GM12892 (cell line): Measurements from ENCODE around the gene CXCL3.

Source experiments
- DNase-seq: peaks from one replicate; pipeline ENCODE4 v3.0.0; 2011; ENCODE audit not compliant: insufficient read length
- FAIRE-seq: peaks from 2 replicates; lab custom pipeline; 2011; peaks lifted over from hg19 to GRCh38; lab: Jason Lieb, UNC
- POLR2A ChIP-seq: IDR thresholded peaks from 2 replicates; pipeline ENCODE4 v1.6.1; 2011; ENCODE audit warnings: low read depth, low read length, control low read depth
- POLR2AphosphoS5 ChIP-seq: IDR thresholded peaks from 2 replicates; pipeline ENCODE4 v1.6.1; 2011; ENCODE audit warnings: low read depth, low read length, control low read depth
- TAF1 ChIP-seq: IDR thresholded peaks from 2 replicates; pipeline ENCODE4 v1.6.1; 2011; ENCODE audit warnings: low read depth, mild to moderate bottlenecking, control low read depth, low read length, borderline replicate concordance

CXCL3 gene

DNA sequence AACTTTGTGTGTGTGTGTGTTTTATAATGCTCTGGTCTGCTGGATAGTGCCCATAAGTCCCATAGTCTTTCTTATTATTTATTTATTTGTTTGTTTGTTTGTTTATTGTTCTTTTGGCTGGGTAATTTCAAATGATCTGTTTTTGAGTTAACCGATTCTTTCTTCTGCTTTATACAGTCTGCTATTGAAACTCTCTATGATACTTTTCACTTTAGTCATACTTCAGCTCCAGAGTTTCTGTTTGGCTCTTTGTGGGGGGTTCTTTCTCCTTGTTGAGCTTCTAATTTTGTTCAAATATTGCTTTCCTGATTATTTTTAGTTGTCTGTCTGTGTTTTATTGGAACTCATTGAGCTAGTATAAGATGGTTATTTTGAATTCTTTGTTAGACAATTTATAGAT, 10.0 kb downstream of the CXCL3 start:
- DNase-seq (no peak), FAIRE-seq (no peak)
- TF ChIP-seq POLR2AphosphoS5 = no peak
- no peak for TF ChIP-seq TAF1
- TF ChIP-seq POLR2A = no peak

DNA sequence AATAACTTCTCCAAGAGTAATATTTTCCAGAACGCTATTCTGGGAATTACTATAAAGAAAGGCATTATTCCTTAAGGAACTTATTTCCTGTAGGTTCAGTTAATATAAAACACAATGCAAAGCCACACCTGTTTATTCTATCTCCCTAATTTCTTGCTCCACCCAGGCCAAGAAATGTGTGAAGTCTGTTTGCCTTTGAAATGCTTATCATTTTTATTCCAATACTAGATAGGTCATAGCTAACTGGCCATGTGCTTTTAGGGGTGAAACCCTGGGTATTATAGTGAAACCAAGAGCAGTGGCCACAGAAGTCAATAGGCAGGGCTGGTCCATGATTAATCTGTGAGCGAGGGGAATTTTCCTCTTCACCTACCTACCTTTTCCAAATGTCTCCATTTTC, 14.8 kb downstream of the CXCL3 start:
- no peak for FAIRE-seq
- TF ChIP-seq POLR2A = no peak
- TF ChIP-seq POLR2AphosphoS5 = no peak
- TF ChIP-seq TAF1 = no peak
- DNase-seq = no peak

DNA sequence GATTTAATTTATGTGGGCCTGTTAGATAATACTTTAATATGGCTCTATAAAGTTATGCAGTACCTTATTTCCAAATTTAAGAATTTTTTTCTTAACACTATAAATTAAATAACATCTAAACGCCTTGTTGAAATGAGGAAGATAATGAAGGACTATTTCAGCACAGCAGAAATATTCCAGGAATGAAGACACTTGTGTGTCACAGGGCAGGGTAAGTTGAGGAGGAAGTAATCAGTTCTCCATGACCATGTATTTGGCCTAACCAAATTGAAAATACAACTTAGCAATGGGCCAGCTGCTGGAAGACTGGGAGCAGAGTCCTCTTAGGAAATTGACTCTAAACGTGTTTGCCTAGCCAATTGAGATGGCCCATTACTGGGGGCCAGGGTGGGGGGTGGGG, 16.9 kb downstream of the CXCL3 start:
- FAIRE-seq (no peak), DNase-seq (no peak)
- TF ChIP-seq POLR2A (no peak), POLR2AphosphoS5 (no peak)

DNA sequence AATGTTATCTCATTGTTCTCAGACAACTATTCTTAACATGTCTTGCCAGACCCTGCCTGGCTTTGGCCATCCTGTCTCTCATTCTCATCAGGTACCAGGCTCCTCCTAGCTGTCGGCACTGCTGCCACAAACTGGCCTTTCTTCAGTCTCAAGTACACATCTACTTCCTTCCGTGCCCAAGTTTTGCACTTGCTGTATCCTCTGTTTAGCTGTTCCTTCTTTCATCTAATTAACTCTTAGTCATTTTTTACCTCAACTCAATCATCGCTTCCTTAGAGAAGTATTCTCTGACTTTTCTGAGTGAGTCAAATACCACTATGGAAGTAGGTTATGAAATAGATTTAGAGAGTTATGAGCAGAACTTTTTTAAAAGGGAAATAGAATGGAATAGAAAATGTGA, 19.7 kb downstream of the CXCL3 start:
- FAIRE-seq (no peak), DNase-seq (no peak)
- no peak for TF ChIP-seq TAF1
- no peak for TF ChIP-seq POLR2A
- TF ChIP-seq POLR2AphosphoS5 = no peak

DNA sequence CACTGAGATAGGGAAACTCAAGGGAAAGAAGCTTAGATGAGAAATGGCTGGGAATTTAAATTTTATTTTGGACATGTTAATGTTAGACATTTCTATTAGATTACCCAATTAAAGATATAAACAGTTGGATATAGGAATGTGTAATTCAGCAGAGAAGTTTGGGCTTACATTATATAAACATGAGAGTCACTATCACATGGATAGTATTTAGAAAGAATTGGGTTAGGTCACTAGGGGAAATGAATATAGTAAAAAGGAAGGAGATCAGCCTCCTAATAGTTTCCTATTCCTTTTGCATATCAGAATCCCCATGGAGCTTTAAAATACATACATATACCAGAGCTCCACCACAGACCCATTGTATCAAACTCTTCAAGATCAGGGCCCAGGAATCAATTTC, 20.4 kb downstream of the CXCL3 start:
- no peak for DNase-seq
- no peak for FAIRE-seq
- TF ChIP-seq POLR2A (no peak), TAF1 (no peak), POLR2AphosphoS5 (no peak)

DNA sequence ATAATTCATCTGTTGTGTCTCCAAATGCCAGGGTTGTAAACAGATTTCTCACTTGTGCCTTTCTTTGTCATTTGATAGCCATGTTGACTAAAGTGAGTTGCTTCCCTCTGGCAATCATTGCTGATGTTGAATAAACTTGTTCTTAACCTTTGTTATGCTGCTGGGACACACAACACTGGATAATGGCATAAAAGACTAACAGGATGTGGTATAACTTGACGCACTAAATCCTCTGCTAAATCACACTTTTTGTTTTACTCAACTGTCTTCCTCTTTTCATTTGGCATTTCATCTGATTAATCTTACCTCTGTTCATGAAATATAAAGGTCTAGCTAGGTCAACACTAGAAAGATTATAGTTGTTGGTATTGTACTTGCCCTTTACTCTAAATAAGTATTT, 22.4 kb downstream of the CXCL3 start:
- FAIRE-seq = no peak
- TF ChIP-seq POLR2AphosphoS5 (no peak), POLR2A (no peak), TAF1 (no peak)
- DNase-seq = no peak

DNA sequence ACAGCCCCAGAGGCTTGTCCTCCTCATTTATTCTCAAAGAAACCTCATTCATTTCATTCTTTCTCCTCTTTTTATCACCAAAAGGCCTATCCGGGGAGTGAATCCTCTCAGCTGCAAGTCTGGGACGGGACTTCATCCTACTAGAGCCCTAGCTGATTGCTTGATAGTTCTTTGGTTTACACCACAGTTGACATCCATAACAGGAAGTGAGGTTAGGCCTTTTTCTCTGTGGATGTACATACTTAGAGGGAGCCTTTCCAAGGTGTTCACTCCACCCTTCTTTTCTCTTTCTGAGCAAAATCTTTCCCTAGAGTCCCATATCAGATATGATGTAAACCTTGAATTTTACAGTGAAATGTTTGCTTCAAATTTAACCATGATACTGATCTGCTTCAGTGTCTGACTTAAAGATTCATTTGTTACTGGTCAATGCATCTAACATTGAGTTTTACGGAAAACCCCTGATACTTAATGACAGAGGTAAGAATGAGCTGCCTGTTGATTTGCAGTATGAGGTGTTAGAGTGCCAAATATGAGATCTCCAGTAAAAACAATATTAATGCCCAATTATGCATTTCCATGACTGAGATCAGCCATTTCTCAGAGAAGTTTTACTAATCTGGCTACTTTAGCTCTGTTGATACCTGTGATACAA, 23.2 kb downstream of the CXCL3 start:
- TF ChIP-seq POLR2AphosphoS5 = no peak
- no peak for TF ChIP-seq TAF1
- TF ChIP-seq POLR2A = no peak
- FAIRE-seq = no peak
- DNase-seq = no peak

DNA sequence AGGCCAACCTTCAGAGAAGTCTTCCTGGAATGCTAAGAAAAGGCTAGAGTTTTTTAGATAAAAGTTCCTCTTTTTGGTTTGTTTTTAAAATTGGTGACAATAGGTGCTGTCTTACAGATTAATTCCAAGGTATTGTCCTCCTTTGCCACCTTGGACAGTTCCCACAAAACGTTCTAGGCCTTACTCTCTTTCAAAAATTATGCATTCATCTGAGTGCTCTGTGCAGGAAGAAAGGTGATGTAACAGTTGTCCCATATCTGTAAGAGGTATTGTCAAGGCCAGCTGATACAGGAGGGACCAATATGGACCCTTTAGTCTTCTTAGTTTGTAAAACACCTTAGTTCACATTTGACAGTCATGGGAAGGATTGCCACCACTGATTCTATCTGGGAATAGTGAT, 24.2 kb downstream of the CXCL3 start:
- DNase-seq (no peak), FAIRE-seq (no peak)
- TF ChIP-seq TAF1 (no peak), POLR2A (no peak), POLR2AphosphoS5 (no peak)

DNA sequence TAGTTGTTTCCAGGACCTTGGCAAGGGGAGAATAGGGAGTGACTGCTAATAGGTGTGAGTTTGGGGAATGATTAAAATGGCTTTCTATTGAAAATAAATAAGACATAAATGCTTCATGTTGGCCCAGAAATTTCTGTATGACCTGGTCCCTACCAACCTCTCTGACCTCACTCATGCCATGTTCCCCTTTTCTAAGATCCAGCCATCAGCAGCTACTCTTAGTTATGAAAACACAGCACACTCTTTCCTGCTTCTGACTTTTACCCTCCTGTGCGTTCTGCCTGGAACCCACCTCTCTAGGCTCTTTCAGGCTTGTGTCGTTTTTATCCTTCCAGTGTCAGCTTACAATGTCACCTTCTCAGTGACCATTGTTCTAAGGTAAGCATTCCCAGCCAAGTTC, 25.2 kb downstream of the CXCL3 start:
- TF ChIP-seq TAF1 = no peak
- TF ChIP-seq POLR2AphosphoS5 = no peak
- FAIRE-seq = no peak

DNA sequence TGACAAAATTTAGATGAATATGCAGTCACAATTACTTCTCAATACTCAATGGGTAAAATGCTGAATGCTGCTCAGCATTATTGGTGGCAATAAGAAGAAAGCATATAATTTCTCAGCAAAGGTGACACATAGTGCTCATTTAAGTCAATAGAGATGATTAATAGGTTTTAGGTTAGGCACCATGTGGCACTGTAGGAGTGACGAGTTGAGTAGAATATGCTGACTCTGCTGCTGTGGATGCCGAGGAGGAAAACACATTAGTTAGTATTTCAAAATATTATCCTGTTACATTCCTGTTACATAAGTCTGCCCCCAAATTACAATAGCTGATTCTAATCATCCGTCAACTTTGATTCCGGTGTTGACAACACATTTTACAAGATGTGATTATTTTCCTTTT, 26.4 kb downstream of the CXCL3 start:
- no peak for FAIRE-seq
- TF ChIP-seq POLR2A (no peak), POLR2AphosphoS5 (no peak), TAF1 (no peak)
- DNase-seq = no peak

More for the DNA sequence above, 25.2 kb downstream of the CXCL3 start:
- DNase-seq = no peak

DNA sequence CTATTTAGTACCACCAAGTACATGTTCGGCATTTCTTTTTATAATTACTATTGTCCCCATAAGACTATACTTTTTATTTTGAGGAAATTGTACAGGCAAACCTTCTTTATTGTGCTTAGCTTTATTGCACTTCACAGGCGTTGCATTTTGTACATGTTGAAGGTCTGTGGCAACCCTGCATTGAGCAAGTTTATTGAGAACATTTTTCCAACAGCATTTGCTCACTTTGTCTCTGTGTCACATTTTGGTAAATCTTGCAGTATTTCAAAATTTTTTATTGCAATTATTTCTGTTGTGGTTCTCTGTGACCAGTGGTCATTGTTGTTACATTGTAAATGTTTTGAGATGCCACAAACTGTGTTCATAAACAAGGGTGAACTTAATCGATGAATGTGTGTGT, 29.2 kb downstream of the CXCL3 start:
- no peak for TF ChIP-seq TAF1
- TF ChIP-seq POLR2A = no peak
- no peak for TF ChIP-seq POLR2AphosphoS5
- DNase-seq (no peak), FAIRE-seq (no peak)

DNA sequence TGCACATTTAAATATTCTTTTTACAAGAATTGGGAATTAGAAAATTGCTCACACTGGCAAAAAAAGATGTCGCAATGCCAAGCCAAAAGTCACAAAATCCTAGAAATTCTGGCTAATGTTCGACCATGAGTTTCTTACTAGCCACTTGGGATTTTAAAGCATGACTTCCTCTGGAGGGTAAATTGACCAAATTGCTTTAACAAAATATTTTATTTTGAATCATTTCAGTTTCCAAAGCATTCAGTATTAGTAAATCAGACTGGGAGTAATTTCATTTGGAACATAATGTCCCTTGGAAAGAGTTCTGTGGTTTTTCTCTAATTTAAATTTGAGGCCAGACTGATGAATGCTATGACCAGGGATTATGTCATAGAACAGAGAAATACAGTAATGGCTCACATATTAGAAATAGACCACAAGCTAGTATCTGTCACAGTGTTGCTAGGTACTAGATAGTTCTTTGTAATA, 32.4 kb downstream of the CXCL3 start:
- TF ChIP-seq POLR2A (no peak), POLR2AphosphoS5 (no peak), TAF1 (no peak)
- DNase-seq (no peak), FAIRE-seq (no peak)

DNA sequence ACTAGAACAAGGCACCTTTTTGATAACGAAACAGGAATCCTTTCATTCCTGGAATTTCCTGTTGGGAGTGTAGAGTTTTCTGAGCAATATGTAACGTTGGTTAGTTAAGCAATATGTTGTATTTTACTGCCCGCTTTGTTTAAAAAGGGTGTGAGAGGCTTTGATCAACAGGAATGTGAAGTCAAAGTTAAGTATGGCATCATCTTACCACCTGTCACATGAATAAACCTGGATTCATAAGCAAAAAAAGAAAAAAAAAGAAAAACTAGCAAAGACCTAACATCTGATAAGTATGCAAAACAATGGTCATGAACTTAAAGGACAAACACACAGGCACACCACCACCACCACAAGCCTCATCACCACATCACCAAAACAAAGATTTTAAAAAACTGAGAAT, 33.0 kb downstream of the CXCL3 start:
- TF ChIP-seq POLR2AphosphoS5 (no peak), TAF1 (no peak), POLR2A (no peak)
- DNase-seq (no peak), FAIRE-seq (no peak)

DNA sequence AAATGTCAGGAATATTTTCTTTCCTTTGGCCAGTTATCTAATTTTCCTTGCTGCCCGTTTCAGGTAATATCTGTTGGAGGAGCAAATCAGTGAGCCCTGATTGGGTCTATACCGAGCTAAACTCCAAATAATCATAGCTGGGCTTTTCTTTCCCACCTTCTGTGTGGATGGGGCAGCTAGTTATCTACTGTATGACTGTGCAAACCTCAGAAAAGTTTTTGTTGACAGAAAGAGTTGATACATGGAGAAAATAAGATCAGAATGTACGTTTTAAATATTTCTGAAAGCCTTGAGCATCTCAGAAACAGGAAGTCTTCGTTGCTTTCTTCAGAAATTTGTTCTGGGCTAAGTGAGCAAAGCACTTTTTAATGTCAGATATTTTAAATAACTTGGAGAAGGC, 33.8 kb downstream of the CXCL3 start:
- no peak for FAIRE-seq
- DNase-seq = no peak
- TF ChIP-seq POLR2A = no peak
- TF ChIP-seq TAF1 = no peak
- no peak for TF ChIP-seq POLR2AphosphoS5
